GM23338 (cell line): ENCODE results near the gene THUMPD2. TPM values are rescaled to one million over a fixed set of nuclear protein-coding genes. Genes with fewer than 3 reads are reported as not detected.
"Not testable (repeated sequence)": the region's sequence is repeated elsewhere in the genome, so short reads cannot be mapped to it uniquely, and the experiment has no call there.

Source experiments
- ATAC-seq: fragments of 200-7000 bp; cut with Tn5 transposase; 3 replicates; pipeline ENCODE4 v1.9.1; 2020
- DNase-seq: peaks from one replicate; pipeline ENCODE4 v3.0.0-alpha.2; 2015; ENCODE audit warnings: low spot score
- H2AFZ ChIP-seq: fragments of 200-600 bp; sonication (generic); 2 replicates; pipeline ENCODE4 v1.8.0; 2016; ENCODE audit warnings: antibody characterized with exemption, mild to moderate bottlenecking, moderate library complexity
- H3F3A ChIP-seq: fragments of 200-600 bp; sonication (generic); replicated peaks from 2 replicates; pipeline ENCODE4 v1.8.0; 2017; ENCODE audit warnings: antibody characterized with exemption, mixed run types, low read depth
- H3K27ac ChIP-seq: fragments of 200-600 bp; sonication (generic); 2 replicates; pipeline ENCODE4 v1.6.1; 2016; ENCODE audit warnings: low read depth
- H3K27me3 ChIP-seq: fragments of 200-600 bp; sonication (generic); 2 replicates; pipeline ENCODE4 v1.8.0; 2016; ENCODE audit warnings: mild to moderate bottlenecking, mixed run types, moderate library complexity; ENCODE audit not compliant: insufficient read depth
- H3K36me3 ChIP-seq: fragments of 200-600 bp; sonication (generic); 2 replicates; pipeline ENCODE4 v1.8.0; 2016; ENCODE audit warnings: mild to moderate bottlenecking; ENCODE audit not compliant: insufficient read depth
- H3K4me1 ChIP-seq: fragments of 200-600 bp; sonication (generic); 2 replicates; pipeline ENCODE4 v1.8.0; 2016; ENCODE audit warnings: mild to moderate bottlenecking, moderate library complexity; ENCODE audit not compliant: insufficient read depth
- H3K4me2 ChIP-seq: fragments of 200-600 bp; sonication (generic); 2 replicates; pipeline ENCODE4 v1.7.1; 2017; ENCODE audit warnings: mixed run types
- H3K4me3 ChIP-seq: fragments of 200-600 bp; sonication (generic); 2 replicates; pipeline ENCODE4 v1.6.1; 2016; ENCODE audit warnings: mixed run types
- H3K79me2 ChIP-seq: fragments of 200-600 bp; sonication (generic); replicated peaks from 2 replicates; pipeline ENCODE4 v1.8.0; 2017; ENCODE audit warnings: mild to moderate bottlenecking; ENCODE audit not compliant: insufficient read depth
- H3K9me2 ChIP-seq: fragments of 200-600 bp; sonication (generic); 2 replicates; pipeline ENCODE4 v1.8.0; 2017; ENCODE audit not compliant: insufficient read depth
- H4K20me1 ChIP-seq: fragments of 200-600 bp; sonication (generic); replicated peaks from 2 replicates; pipeline ENCODE4 v1.8.0; 2017; ENCODE audit warnings: mild to moderate bottlenecking; ENCODE audit not compliant: insufficient read depth
- H3K27ac Mint-ChIP-seq: 2 replicates; pipeline ENCODE4 v1.8.0; 2020; ENCODE audit warnings: inconsistent platforms, mild to moderate bottlenecking, moderate library complexity, mixed read lengths
- H3K27me3 Mint-ChIP-seq: 3 replicates; pipeline ENCODE4 v1.8.0; 2022; ENCODE audit warnings: low read depth, mild to moderate bottlenecking, moderate library complexity, mixed read lengths, inconsistent platforms; ENCODE audit not compliant: insufficient read depth, poor library complexity
- H3K36me3 Mint-ChIP-seq: 3 replicates; pipeline ENCODE4 v1.8.0; 2021; ENCODE audit warnings: low read depth, mild to moderate bottlenecking, inconsistent platforms, moderate library complexity, mixed read lengths
- H3K4me1 Mint-ChIP-seq: 3 replicates; pipeline ENCODE4 v1.8.0; 2020; ENCODE audit warnings: mild to moderate bottlenecking, inconsistent platforms, mixed read lengths
- H3K4me3 Mint-ChIP-seq: 3 replicates; pipeline ENCODE4 v1.8.0; 2021; ENCODE audit warnings: moderate library complexity, mild to moderate bottlenecking, inconsistent platforms, mixed read lengths
- H3K9me3 Mint-ChIP-seq: 3 replicates; pipeline ENCODE4 v1.8.0; 2020; ENCODE audit warnings: moderate library complexity, mild to moderate bottlenecking, inconsistent platforms, mixed read lengths
- CREB1 ChIP-seq: fragments of 250-450 bp; sonication (Bioruptor Pico); IDR thresholded peaks from 2 replicates; pipeline ENCODE4 v1.5.0; 2020; ENCODE audit warnings: low read depth, mild to moderate bottlenecking, moderate library complexity
- EZH2 ChIP-seq: fragments of 200-600 bp; sonication (generic); IDR thresholded peaks from one replicate; pipeline ENCODE4 v1.8.0; 2017; ENCODE audit warnings: antibody characterized with exemption, mild to moderate bottlenecking, low read depth; ENCODE audit not compliant: unreplicated experiment
- EZH2phosphoT487 ChIP-seq: fragments of 200-600 bp; sonication (generic); IDR thresholded peaks from one replicate; pipeline ENCODE4 v1.8.1; 2018; ENCODE audit warnings: antibody characterized with exemption; ENCODE audit not compliant: unreplicated experiment
- JUNB ChIP-seq: IDR thresholded peaks from one replicate; pipeline ENCODE4 v1.6.1; 2016; ENCODE audit warnings: antibody characterized with exemption; ENCODE audit not compliant: unreplicated experiment
- NANOG ChIP-seq: IDR thresholded peaks from 2 replicates; pipeline ENCODE4 v1.6.1; 2016; ENCODE audit warnings: antibody characterized with exemption, borderline replicate concordance
- POLR2AphosphoS5 ChIP-seq: IDR thresholded peaks from 2 replicates; pipeline ENCODE4 v1.6.1; 2016; ENCODE audit warnings: antibody characterized with exemption, low read depth
- STAT1 ChIP-seq: IDR thresholded peaks from one replicate; pipeline ENCODE4 v1.6.1; 2016; ENCODE audit warnings: antibody characterized with exemption; ENCODE audit not compliant: unreplicated experiment
- ZNF114 ChIP-seq: fragments of 250-450 bp; sonication (Bioruptor Pico); IDR thresholded peaks from 2 replicates; pipeline ENCODE4 v1.5.0; 2020; ENCODE audit warnings: mild to moderate bottlenecking, moderate library complexity
- polyA plus RNA-seq: library from polyadenylated mRNA; unstranded; fragments of >200 nt; fragmentation: Nextera tagmentation; extraction: Ambion mirVana; gene quantifications from 2 replicates; pipeline ENCODE4 v1.2.1, GENCODE V29; 2016
- total RNA-seq: library from RNA; depleted of rRNA; stranded (reverse); fragments of >200 nt; shearing (Covaris generic); gene quantifications from 2 replicates; pipeline ENCODE4 v1.2.3, GENCODE V29; 2014
- TF ChIP-seq, protein P1 (sequence below), 2 experiments: fragments of 200-600 bp in 1 of 2; sonication (generic) in 1 of 2; conservative IDR thresholded peaks; 2 replicates each; pipeline versions ENCODE4 v1.5.1 to v1.6.1; 2016 to 2017; ENCODE audit warnings: antibody characterized with exemption in 2 of 2, low read depth in 2 of 2, mild to moderate bottlenecking in 2 of 2, moderate library complexity in 1 of 2
- TF ChIP-seq, protein P2 (sequence below): IDR thresholded peaks from 2 replicates; pipeline ENCODE4 v1.6.1; 2016; ENCODE audit warnings: antibody characterized with exemption
- TF ChIP-seq, protein P3 (sequence below): IDR thresholded peaks from one replicate; pipeline ENCODE4 v1.6.1; 2018; ENCODE audit warnings: antibody characterized with exemption; ENCODE audit not compliant: unreplicated experiment

The THUMPD2 gene
- total and polyA plus RNA-seq, 2 experiments from 2014 or later = 19.5 to 25.1 TPM

DNA sequence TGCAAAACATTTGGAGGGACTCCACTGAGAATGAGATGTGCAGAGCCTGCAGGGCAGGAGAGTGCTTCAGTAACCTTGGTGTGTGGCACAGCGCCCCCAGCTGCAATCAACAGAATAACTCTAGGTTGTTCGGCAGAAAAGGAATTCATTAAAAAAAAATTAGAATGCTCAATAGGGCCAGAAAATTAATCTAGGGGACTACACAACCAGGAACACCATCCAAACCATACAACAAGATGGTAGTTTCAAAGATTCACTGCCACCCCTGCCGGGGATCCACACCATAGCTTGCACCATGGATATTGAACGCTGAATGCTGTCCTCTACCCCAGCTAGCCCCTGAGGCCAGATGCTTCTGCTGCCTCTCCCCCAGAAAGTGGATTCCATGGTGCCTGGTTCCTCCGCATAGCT is 50.1 kb downstream of the THUMPD2 start:
- no peak overlapping the region for H2AFZ ChIP-seq
- no peaks in the 10 kb centered on the region for H3K79me2 ChIP-seq
- ATAC-seq (peak; percentile 77), DNase-seq (peak; percentile 75)
- Mint-ChIP-seq H3K27me3 (peaks cover 2% of the 10 kb centered on the region), H3K4me1 (peaks cover 8% of the 10 kb centered on the region), H3K9me3 (no peaks in the 10 kb centered on the region), H3K4me3 (no peak overlapping the region), H3K36me3 (peaks cover 31% of the 10 kb centered on the region), H3K27ac (no peak overlapping the region)
- H3K9me2 ChIP-seq = no peaks in the 10 kb centered on the region
- H3K36me3 ChIP-seq = no peaks in the 10 kb centered on the region
- H3K27me3 ChIP-seq = no peaks in the 10 kb centered on the region
- no peak overlapping the region for H3K4me3 ChIP-seq
- H3F3A ChIP-seq = no peaks in the 10 kb centered on the region
- no peak overlapping the region for H3K27ac ChIP-seq
- no peak overlapping the region for H3K4me2 ChIP-seq
- no peaks in the 10 kb centered on the region for H4K20me1 ChIP-seq
- TF ChIP-seq EZH2phosphoT487 = no peak
- TF ChIP-seq, protein P1, sequence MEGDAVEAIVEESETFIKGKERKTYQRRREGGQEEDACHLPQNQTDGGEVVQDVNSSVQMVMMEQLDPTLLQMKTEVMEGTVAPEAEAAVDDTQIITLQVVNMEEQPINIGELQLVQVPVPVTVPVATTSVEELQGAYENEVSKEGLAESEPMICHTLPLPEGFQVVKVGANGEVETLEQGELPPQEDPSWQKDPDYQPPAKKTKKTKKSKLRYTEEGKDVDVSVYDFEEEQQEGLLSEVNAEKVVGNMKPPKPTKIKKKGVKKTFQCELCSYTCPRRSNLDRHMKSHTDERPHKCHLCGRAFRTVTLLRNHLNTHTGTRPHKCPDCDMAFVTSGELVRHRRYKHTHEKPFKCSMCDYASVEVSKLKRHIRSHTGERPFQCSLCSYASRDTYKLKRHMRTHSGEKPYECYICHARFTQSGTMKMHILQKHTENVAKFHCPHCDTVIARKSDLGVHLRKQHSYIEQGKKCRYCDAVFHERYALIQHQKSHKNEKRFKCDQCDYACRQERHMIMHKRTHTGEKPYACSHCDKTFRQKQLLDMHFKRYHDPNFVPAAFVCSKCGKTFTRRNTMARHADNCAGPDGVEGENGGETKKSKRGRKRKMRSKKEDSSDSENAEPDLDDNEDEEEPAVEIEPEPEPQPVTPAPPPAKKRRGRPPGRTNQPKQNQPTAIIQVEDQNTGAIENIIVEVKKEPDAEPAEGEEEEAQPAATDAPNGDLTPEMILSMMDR (conservative IDR thresholded peaks at IDR 0.05; ENCODE audit: low read depth in 2 of 2) = peak; percentile 86 to 98
- peaks cover 5% of the 10 kb centered on the region; the same call in 1 of the 2 replicates for H3K4me1 ChIP-seq

DNA sequence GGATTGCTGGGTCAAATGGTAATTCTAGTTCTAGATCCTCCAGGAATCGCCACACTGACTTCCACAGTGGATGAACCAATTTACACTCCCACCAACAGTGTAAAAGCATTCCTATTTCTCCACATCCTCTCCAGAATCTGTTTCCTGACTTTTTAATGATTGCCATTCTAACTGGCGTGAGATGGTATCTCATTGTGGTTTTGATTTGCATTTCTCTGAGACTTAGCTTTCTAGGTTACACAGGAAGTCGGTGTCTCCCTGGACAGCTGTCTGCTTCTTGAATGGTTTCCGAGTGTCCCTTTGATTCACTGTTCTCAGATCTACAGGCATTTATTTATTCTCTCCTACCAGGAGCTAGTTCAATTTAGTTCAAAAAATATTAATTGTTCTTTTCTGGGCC is 51.0 kb downstream of the THUMPD2 start:
- H2AFZ ChIP-seq, H3K4me3 Mint-ChIP-seq, H3K27me3 ChIP-seq, H3K9me2 ChIP-seq, H3F3A ChIP-seq, DNase-seq, H3K27ac ChIP-seq, H3K4me1 ChIP-seq, H3K36me3 ChIP-seq, H3K4me1 Mint-ChIP-seq, H3K4me3 ChIP-seq, H3K4me2 ChIP-seq, ATAC-seq, H3K27ac Mint-ChIP-seq, H4K20me1 ChIP-seq, H3K9me3 Mint-ChIP-seq, H3K27me3 Mint-ChIP-seq, H3K79me2 ChIP-seq: not testable (repeated sequence)
- peaks cover 22% of the 10 kb centered on the region for H3K36me3 Mint-ChIP-seq

DNA sequence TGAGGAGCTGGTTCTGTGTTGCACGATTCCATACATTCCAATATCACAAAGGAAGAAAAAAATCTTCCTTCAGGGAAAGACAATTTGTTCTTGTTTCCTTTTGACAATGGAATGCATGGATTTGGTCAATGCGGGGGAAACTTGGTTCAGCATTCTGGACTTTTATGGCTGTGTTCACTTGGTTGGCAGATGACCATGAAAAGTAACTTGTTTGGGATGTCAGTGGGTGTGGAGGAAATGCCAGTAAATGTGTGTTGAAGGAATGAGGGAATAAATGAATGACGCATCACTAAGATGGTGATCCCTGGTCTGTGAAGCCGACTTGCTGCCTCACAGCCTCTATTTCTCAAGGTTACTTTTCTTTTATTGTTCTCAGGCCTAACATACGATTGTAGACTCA is 53.7 kb downstream of the THUMPD2 start:
- Histone ChIP-seq H3F3A (no peaks in the 10 kb centered on the region), H3K4me2 (no peak overlapping the region), H3K27me3 (no peaks in the 10 kb centered on the region), H3K79me2 (no peaks in the 10 kb centered on the region), H3K4me3 (no peak overlapping the region), H3K36me3 (no peaks in the 10 kb centered on the region), H3K27ac (no peak overlapping the region), H4K20me1 (no peaks in the 10 kb centered on the region), H3K4me1 (peaks cover 18% of the 10 kb centered on the region), H2AFZ (no peak overlapping the region), H3K9me2 (no peaks in the 10 kb centered on the region)
- no peaks in the 10 kb centered on the region for H3K9me3 Mint-ChIP-seq
- H3K4me1 Mint-ChIP-seq = peaks cover 22% of the 10 kb centered on the region
- H3K27ac Mint-ChIP-seq = no peak overlapping the region
- H3K4me3 Mint-ChIP-seq = no peak overlapping the region
- DNase-seq (no peak), ATAC-seq (no peak)
- H3K36me3 Mint-ChIP-seq = peaks cover 4% of the 10 kb centered on the region; the same call in 1 of the 3 replicates
- peaks cover 2% of the 10 kb centered on the region for H3K27me3 Mint-ChIP-seq
- TF ChIP-seq POLR2AphosphoS5 (no peak), EZH2 (no peak), ZNF114 (no peak), CREB1 (CRISPR knock-in tag) (no peak), JUNB (no peak), NANOG (no peak), STAT1 (no peak)
- TF ChIP-seq, protein P2, sequence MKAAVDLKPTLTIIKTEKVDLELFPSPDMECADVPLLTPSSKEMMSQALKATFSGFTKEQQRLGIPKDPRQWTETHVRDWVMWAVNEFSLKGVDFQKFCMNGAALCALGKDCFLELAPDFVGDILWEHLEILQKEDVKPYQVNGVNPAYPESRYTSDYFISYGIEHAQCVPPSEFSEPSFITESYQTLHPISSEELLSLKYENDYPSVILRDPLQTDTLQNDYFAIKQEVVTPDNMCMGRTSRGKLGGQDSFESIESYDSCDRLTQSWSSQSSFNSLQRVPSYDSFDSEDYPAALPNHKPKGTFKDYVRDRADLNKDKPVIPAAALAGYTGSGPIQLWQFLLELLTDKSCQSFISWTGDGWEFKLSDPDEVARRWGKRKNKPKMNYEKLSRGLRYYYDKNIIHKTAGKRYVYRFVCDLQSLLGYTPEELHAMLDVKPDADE = no peak
- TF ChIP-seq, protein P3, sequence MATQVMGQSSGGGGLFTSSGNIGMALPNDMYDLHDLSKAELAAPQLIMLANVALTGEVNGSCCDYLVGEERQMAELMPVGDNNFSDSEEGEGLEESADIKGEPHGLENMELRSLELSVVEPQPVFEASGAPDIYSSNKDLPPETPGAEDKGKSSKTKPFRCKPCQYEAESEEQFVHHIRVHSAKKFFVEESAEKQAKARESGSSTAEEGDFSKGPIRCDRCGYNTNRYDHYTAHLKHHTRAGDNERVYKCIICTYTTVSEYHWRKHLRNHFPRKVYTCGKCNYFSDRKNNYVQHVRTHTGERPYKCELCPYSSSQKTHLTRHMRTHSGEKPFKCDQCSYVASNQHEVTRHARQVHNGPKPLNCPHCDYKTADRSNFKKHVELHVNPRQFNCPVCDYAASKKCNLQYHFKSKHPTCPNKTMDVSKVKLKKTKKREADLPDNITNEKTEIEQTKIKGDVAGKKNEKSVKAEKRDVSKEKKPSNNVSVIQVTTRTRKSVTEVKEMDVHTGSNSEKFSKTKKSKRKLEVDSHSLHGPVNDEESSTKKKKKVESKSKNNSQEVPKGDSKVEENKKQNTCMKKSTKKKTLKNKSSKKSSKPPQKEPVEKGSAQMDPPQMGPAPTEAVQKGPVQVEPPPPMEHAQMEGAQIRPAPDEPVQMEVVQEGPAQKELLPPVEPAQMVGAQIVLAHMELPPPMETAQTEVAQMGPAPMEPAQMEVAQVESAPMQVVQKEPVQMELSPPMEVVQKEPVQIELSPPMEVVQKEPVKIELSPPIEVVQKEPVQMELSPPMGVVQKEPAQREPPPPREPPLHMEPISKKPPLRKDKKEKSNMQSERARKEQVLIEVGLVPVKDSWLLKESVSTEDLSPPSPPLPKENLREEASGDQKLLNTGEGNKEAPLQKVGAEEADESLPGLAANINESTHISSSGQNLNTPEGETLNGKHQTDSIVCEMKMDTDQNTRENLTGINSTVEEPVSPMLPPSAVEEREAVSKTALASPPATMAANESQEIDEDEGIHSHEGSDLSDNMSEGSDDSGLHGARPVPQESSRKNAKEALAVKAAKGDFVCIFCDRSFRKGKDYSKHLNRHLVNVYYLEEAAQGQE = no peak
